ENCODE results near the gene GLP2R.

GRCh38 chr17:9802697-9803096 lies 23.0 kb upstream of the GLP2R start:
- TF ChIP-seq CTCF (IDR thresholded peaks at IDR 0.05; ENCODE audit: poor library complexity, severe bottlenecking) (no peak), MXI1 (conservative IDR thresholded peaks at IDR 0.05; ENCODE audit: poor library complexity, severe bottlenecking) (no peak)
